ENCODE data around the gene FCF1.
A peak's percentile ranks its signal among the peaks of the same experiment; 100 is the strongest.
"Not testable (repeated sequence)": the region's sequence is repeated elsewhere in the genome, so short reads cannot be mapped to it uniquely, and the experiment has no call there.

FCF1 gene

DNA sequence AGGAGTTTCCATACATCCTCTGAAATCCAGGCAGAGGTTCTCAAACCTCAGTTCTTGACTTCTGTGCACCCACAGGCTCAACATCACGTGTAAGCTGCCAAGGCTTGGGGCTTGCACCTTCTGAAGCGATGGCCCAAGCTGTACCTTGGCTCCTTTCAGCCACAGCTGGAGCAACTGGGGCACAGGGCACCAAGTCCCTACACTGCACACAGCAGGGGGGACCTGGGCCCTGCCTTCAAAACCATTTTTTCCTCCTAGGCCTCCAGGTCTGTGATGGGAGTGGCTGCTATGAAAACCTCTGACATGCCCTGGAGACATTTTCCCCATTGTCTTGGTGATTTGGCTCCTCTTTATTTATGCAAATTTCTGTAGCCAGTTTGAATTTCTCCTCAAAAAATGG is 10.7 kb upstream of the FCF1 start:
- DNase-seq: no peak

DNA sequence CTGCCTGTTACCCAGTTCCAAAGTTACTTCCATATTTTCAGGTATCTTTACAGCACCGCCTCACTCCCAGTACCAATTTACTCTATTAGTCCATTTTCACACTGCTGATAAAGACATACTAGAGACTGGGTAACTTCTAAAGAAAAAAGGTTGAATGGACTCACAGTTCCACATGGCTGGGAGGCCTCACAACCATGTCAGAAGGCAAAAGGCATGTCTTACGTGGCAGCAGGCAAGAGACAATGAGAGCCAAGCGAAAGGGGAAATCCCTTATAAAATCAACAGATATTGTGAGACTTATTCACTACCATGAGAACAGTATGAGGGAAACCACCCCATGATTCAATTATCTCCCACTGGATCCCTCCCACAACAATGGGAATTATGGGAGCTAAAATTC is 9.9 kb upstream of the FCF1 start:
- no peak for DNase-seq

DNA sequence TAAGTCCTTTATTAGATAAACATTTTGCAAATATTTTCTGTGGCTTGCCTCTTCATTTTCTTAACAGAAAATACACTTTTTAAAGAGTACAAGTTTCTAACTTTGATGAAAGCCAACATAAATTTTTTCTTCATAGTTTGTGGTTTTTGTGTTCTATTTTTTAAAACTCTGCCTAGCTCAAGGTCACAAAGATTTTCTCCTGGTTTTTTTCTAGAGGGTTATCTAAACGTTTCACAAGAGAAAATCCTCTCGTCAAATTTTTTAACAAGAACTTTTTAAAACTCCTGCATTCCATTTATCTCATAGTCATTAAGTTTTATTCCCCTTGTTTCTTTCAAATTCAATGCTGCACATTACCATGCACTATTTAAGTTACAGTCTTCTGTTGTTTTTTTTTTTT is 8.3 kb upstream of the FCF1 start:
- DNase-seq: no peak

DNA sequence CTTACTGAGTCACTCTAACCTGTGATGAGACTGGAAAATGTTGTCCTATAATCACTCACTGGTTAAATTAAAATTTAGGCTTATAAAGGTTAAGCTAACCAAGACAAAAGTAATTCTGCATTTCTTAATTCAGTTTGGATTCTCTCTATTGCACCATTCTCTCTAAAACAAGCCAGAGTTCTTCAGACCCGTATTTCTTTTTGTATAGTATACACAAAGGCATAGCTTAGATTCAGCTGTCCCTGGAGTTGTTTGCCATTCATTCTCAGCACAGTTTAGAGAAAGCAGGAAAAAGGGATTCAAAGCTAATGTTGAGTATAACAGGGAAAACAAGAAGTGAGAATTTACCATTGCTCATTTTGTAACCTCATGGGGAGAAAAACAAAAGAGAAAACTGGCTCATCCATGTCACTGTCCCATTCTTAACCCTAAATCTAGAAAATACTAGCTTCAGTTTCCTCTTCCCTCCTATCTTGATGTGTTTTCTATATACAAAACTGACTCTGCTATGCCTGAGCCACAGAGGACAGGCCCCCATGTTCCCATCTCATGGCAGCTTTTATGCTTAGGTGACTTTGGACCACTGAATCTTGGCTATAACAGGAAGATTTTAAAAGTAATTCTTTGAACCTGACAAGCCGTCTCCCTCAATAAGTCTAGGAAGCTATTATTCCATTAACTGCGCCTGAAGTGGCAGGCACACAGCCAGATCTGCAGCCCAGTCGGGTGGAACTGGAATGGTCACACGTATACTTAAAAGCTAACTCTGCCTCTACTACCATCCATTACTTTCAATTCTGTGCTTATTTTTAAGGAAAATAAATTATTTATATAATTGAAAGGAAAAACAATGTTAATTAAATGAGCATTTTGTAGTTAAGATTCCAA is 7.1 kb upstream of the FCF1 start:
- DNase-seq: no peak

DNA sequence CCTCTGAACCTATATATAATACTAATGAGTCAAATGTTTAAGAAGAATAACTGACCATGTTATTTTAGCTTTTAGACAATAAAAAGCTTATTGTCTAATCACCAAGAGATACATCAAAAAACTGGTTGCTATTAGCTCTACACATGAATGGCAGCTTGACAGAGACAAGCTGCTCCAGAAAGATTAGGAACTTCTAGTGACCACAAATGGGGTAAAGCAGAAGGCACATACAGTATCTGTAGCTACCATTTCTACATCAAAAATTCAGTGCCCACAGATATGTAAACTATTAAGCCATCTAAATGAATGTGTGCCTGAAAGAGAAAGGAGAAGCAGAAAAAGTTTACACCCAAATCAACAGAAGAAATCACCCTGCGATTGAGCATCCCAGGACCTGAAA is 2.5 kb upstream of the FCF1 start:
- DNase-seq: no peak

DNA sequence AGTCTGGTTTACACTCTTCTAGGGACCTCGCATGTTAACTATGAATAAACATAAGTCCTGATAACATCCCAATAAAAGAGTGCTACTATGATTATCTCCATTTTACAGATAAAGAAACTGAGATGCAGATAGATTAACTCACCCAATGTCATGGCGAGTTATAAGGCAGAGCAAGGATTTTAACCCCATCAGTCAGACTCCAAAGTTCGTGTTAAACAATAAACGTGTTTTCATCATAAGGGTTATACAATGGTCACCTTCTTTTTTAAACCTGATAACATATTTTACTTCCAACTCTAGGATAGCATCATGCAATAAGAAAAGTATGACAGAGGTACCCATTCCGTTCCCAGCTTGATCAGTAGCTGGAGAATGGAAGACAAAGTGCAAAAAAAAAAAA is 1.3 kb upstream of the FCF1 start:
- no peak for DNase-seq

DNA sequence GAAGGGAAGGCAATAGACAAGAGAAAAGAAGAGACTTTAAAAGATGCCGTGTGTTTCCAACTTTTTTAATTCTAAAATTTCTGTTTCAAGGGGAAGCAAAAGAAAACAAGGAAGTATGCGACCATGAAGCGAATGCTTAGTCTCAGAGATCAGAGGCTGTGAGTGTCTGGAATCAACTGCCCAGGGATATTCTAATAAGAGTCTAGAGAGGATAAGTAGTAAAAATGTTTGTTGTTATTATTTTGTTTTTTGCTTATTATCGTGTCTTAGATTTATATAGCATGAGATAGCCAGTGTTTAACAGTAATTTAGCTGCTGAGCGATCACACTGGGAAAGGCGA is 421 bp downstream of the FCF1 start:
- DNase-seq: no peak

DNA sequence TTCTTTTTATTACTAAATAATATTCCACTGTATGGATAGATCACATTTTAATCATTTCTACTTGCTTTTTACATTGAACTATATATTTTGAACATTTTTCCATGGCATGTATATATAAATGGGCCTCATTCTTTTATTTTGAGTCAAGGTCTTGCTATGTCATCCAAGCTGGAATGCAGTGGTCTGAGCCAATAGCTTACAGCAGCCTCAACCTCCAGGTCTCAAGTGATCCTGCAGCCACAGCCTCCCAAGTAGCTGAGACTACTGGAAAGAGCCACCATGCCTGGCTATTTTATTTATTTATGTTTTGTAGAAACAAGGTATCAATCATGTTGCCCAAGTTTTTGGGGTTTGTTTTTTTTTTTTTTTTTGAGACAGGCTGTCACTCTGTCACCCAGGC is 7.6 kb downstream of the FCF1 start:
- no peak for DNase-seq

DNA sequence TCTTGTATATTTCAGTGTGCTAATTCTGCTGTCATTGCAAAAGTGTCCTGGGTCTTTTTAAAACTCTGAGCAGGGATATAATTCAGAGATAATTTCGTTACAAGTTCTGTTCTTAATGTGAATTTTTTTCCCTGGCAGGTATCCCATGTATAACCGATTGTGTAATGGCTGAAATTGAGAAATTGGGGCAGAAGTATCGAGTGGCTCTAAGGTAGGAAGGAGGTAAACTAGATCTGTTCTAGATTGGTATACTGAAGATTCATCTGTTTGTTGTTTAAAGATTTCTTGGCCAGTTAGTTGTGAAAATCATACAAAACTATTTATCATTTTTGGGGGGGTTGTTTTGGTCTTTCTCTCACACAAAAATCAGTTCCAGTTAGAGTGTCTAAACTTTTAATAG is 10.2 kb downstream of the FCF1 start:
- no peak for DNase-seq

DNA sequence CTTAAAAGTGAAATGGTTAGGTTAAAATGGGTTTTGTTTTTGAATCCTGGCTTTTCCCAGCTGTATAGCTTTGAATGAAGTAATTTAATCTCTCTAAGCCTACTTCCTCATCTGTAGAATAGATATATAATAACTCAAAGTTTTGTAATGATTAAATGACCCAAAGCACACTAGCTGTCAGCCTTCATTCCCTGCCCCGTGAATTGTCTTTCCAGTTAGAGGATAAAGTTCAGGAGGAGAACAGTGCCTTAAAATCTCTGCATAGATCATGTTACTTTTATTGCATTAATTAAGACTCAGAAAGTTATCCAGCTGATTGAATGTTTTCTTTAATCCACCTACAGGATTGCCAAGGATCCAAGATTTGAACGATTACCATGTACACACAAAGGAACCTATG is 19.4 kb downstream of the FCF1 start:
- no peak for DNase-seq

DNA sequence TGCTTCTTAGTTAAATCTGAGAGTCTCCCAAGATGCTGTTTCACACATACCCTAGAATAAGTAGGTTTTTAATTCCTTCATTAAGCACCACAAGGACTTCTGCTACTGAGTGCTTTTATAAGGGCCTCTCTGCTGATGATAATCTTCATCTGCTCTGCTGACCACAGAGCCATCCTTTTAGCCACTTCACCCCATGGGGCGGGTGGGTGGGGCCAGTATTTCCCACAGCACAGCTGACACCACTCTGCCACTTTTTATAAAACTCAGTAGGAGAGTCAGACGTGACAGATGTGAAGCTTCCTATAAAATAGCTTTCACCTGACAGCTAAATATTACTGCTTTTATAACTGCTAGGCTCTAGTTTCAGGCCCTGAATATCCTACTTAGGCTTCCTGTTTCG is 20.3 kb downstream of the FCF1 start:
- DNase-seq: no peak

DNA sequence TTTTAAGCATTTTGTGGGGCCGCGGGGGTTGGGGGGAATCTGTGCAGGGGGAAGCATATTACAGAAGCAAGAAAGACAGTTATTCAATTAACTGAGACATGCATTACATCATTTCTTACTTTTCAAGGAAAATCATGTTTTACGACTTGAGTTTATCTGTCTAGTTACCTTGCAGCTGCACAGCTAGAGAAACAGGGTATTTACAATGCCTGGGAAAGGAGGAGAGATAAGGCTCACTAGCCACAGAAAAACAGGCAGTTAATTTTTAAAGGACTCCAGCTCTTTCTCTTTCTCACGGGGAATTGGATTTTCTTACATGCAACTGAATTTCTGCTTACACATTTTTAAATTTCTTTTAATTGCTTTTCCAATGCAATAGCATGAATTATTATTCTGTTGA is 22.2 kb downstream of the FCF1 start:
- no peak for DNase-seq

DNA sequence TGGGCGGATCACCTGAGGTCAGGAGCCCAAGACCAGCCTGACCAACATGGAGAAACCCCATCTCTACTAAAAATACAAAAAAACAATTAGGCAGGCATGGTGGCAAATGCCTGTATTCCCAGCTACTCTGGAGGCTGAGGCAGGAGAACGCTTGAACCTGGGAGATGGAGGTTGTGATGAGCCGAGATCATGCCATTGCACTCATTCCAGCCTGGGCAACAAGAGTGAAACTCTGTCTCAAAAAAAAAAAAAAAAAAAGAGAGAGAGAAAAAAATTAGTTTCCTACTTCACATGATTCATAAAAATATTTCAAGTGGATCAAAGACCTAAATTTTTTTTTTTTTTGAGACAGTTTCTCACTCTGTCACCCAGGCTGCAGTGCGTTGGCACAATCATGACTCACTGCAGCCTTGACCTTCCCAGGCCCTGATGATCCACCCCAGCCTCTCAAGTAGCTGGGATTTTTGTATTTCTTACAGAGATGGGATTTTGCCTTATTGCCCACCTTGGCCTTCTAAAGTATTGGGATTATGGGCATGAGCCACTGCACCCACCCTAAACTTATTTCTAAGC is 24.9 kb downstream of the FCF1 start:
- DNase-seq: no peak

DNA sequence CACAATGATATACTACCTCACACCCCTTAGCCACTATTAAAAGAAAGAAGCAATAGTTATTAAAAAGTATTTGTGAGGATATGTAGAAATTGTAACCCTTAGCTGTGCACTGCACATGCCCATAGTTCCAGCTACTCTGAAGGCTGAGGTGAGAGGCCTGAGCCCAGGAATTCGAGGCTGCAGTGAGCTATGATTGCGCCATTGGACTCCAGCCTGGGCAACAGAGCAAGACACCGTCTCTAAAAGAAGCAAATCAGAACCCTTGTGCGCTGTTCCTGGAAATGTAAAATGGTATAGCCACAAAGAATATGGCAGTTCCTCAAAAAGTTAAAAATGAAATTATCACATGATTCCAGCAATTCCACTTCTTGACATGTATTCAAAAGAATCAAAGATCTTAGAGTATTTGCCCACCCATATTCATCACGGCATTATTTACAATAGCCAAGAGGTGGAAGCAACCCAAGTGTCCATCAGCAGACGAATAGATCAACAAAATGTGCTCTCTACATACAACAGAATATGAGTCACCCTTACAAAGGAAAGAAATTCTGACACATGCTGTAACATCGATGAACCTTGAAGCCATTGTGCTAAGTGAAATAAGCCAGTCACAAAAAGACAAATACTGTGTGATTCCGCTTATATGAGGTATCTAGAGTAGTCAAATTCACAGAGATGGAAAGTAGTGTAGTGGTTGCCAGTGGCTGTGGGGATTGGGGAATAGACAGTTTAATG is 26.5 kb downstream of the FCF1 start:
- no peak for DNase-seq

DNA sequence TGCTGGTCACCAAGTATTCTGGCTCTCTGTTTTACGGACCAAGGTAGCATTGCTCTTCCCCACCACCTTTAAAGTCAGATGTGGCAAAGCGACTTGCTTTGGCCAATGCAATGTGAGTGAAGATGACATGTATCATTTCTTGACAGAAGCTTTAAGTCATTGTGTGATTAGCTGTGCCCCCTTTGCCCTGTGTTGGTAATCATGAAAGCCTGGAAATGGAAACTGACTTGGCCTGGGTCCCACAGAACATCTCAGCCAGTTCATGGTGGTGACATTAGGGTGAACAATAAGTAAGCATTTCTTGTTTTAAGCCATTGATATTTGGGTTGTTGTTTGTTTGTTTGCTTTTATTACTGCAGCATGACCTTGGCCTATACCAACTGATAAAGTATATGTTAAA is 34.3 kb downstream of the FCF1 start:
- DNase-seq: no peak

DNA sequence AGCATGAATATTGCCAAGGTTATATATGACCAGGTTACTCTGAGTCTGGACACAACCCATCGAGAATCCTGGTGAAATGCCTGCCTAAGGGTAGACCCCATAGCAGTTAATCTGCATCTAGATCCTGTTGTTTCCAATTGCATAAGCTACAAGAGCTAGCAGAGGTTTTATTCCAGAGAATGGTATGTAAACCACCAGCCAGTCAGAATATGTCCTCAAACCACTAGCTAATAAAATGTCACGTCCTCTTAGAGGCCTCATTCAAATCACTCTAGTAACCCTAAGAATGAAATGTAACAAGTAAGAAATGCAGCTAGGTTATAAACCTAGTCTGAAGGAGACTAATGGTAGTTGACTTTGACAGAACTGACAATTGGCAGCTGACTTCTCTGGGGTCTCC is 41.2 kb downstream of the FCF1 start:
- DNase-seq: no peak

DNA sequence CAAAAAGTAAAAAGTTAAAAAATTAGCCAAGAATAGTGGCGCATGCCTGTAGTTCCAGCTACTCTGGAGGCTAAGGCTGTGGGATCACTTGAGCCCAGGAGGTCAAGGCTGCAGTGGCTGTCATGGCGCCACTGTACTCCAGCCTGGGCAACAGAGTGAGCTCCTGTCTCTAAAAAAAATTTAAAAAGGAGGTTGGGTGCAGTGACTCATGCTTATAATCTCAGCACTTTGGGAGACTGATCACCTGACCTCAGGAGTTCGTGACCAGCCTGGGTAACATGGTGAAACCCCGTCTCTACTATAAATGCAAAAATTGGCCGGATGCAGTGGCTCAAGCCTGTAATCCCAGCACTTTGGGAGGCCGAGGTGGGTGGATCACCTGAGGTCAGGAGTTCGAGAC is 42.0 kb downstream of the FCF1 start:
- DNase-seq: no peak

DNA sequence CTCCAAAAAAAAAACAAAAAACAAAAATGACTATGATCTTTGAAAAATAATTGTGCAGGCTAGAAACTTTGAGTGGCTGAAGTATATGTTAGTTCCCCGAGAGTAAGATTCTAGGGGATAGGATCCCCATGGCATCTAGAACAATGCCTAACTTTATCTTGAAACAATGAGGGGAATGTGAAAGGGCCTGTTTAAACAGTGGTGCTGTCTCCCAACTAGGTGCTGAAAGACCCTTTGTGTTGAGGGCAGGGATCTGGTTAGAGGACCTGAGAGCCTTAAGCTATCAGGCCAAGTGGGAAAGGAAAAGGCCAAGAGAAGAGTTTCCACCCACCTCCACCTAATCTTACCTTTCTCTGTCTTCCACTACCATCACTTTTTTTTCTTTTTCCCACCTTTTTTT is 43.4 kb downstream of the FCF1 start:
- DNase-seq: no peak

DNA sequence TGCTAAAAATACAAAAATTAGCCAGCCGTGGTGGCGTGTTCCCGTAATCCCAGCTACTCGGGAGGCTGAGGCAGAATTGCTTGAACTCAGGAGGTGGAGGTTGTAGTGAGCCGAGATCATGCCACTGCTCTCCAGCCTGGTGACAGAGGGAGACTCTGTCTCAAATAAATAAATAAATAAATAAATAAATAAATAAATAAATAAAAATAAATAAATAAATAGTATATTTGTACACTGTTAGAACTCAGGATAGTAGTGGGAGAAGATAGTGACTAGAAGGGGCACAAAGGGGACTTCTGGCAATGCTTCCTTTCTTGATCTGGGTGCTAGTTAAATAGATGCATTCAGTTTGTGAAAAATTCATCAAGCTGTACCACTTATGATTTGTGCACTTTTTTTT is 45.6 kb downstream of the FCF1 start:
- not testable (repeated sequence) for DNase-seq

DNA sequence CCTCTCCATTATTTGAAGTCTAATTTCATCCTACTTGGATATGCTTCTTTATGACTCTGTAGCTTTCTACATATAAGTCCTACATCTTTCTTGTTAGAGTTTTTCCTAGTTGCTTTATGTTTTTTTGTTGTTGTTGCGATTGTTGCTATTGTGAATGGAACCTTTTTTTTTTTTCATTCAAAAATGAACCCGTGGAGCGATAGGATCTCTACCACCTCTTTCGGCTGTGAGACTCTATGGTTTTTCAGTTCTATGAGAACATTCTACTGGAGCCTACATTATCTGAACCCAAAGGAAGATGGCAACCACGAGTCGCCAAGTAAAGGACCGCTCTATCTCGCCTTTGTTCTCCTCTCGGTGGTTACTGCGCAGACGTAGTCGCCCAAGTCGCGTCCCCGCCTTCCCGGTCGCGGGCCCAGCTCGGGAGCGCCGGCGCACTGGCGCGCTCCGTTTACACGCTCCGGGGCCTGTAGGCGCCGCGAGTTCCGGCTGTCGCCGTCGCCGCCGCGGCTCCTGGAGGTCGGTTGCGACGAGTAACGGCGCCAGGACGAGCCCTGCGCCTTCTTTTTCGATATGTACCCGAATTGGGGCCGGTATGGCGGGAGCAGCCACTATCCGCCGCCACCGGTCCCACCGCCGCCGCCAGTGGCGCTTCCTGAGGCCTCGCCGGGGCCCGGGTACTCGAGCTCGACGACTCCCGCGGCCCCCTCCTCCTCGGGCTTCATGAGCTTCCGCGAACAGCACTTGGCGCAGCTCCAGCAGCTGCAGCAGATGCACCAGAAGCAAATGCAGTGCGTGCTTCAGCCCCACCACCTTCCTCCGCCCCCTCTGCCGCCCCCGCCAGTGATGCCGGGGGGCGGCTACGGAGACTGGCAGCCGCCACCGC is 50.2 kb downstream of the FCF1 start, which contains the start of gene YLPM1:
TSS of gene YLPM1 (plus strand) at position 400 of the 886 bp plus-strand sequence. CDS start at position 574, 174 bp downstream.
- DNase-seq: peak; percentile 94 to 97

DNA sequence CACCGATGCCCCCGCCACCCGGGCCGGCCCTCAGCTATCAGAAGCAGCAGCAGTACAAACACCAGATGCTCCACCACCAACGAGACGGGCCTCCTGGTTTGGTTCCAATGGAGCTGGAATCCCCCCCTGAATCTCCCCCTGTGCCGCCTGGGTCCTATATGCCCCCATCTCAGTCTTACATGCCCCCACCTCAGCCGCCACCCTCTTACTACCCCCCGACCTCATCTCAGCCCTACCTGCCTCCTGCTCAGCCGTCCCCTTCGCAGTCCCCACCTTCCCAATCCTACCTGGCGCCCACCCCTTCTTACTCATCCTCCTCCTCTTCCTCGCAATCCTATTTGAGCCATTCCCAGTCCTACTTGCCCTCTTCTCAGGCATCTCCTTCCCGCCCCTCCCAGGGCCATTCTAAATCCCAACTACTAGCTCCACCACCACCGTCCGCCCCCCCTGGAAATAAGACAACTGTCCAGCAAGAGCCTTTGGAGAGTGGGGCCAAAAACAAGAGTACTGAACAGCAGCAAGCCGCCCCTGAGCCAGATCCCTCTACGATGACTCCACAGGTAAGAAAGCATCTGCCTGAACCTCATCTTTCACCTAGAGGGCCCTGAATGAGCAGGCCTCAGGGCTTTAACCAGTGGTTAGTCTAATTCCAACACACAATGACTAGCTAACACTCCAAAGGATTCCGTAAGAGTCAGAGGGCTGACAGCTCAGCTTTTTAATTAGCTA is 51.0 kb downstream of the FCF1 start:
- peak in 1 of 2 donors; percentile 14 for DNase-seq

DNA sequence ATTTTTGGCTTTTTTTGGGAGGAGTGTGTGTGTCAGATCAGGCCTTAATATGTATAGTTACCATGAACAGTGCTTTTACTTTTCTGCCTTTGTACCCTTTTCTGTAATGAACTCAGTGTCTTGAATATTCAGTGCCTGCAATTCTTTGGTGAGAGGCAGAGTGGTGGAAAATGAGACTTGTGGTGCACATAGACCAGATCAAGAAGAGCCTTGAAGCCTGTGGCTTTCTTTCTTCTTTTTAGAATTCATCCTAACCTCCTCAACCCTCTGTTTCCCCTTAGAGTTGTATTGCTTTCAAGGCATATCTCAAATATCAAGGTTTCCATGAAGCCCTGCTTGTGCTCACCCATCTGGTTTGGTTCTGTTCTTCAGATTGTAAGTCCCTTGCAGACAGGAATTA is 52.8 kb downstream of the FCF1 start:
- DNase-seq: peak in 1 of 2 donors; percentile 25

Data from CD4-positive, alpha-beta T cell treated with Interferon alpha-2 for 1 hour (primary cell).